HepG2 (cell line): Measurements from ENCODE around the gene GALR1. TPM values are rescaled to one million over a fixed set of nuclear protein-coding genes. Genes with fewer than 3 reads are reported as not detected.

ENCODE experiments used
- ATAC-seq: fragments of 200-7000 bp; cut with Tn5 transposase; 3 replicates; pipeline ENCODE4 v1.9.1; 2020; ENCODE audit warnings: mild to moderate bottlenecking, moderate library complexity
- BruUV-seq: library from RNA; stranded (reverse); fragments of 400-500 nt; replicated peaks from 2 replicates; lab custom pipeline; 2021; lab: Mats Ljungman, UMichigan
- CTCF ChIA-PET: fragments of 300-600 bp; formaldehyde crosslinking; extraction: SDS; loops from one replicate; lab custom pipeline; 2021; ENCODE audit warnings: low total read pairs, inconsistent platforms, low intra/inter-chr PET ratio; lab: Yijun Ruan, JAX
- POLR2A ChIA-PET: fragments of 350-600 bp; sonication (Branson Sonifier 250); formaldehyde crosslinking; loops from one replicate; lab custom pipeline; 2020; ENCODE audit warnings: antibody characterized with exemption, inconsistent platforms; lab: Yijun Ruan, JAX
- DNase-seq: peaks from one replicate; pipeline ENCODE4 v3.0.0-alpha.2; 2015; ENCODE audit warnings: low spot score
- FAIRE-seq: peaks from 3 replicates; lab custom pipeline; 2011; peaks lifted over from hg19 to GRCh38; lab: Jason Lieb, UNC
- H2AFZ ChIP-seq: one replicate; pipeline ENCODE4 v1.6.1; 2011; ENCODE audit warnings: low read length, inconsistent platforms
- H3K27ac ChIP-seq: fragments of 300-600 bp; 3 replicates; pipeline ENCODE4 v1.8.0; 2011; ENCODE audit warnings: mixed run types, mild to moderate bottlenecking, mixed read lengths, low read length, inconsistent platforms; ENCODE audit not compliant: insufficient read depth; ENCODE audit errors: extremely low read length
- H3K27me3 ChIP-seq, 2 experiments: fragments of 200-600 bp in 1 of 2; 2 replicates in 1 of 2; 3 replicates in 1 of 2; pipeline versions ENCODE4 v1.6.0 to v1.8.0; 2011; ENCODE audit warnings: low read length in 2 of 2, mild to moderate bottlenecking in 2 of 2, moderate library complexity in 2 of 2, inconsistent platforms in 1 of 2; ENCODE audit not compliant: insufficient read depth in 2 of 2, control insufficient read depth in 1 of 2
- H3K36me3 ChIP-seq, 2 experiments: fragments of 200-600 bp in 1 of 2; replicated peaks in 1 of 2; 2 replicates in 1 of 2; 3 replicates in 1 of 2; pipeline versions ENCODE4 v1.5.1 to v1.8.0; 2011; ENCODE audit warnings: low read length in 2 of 2, inconsistent platforms in 1 of 2; ENCODE audit not compliant: insufficient read depth in 2 of 2, control insufficient read depth in 1 of 2
- H3K4me1 ChIP-seq: 2 replicates; pipeline ENCODE4 v1.5.1; 2012; ENCODE audit warnings: low read length, inconsistent platforms; ENCODE audit not compliant: insufficient read depth
- H3K4me2 ChIP-seq: 2 replicates; pipeline ENCODE4 v1.6.0; 2011; ENCODE audit warnings: low read depth, low read length, inconsistent platforms
- H3K4me3 ChIP-seq, 3 experiments: fragments of 200-600 bp in 1 of 3; sonication (generic), shearing (Covaris generic) in 1 of 3; replicated peaks in 1 of 3; 2 replicates each; pipeline ENCODE4 v1.5.1; 2011 to 2016; ENCODE audit warnings: low read length in 3 of 3, inconsistent platforms in 2 of 3, low read depth in 2 of 3, mild to moderate bottlenecking in 2 of 3, control low read depth in 1 of 3, mixed read lengths in 1 of 3; ENCODE audit not compliant: insufficient read depth in 1 of 3
- H3K79me2 ChIP-seq: one replicate; pipeline ENCODE4 v1.6.1; 2011; ENCODE audit warnings: low read length, inconsistent platforms; ENCODE audit not compliant: insufficient read depth
- H3K9ac ChIP-seq: 2 replicates; pipeline ENCODE4 v1.6.0; 2011; ENCODE audit warnings: mild to moderate bottlenecking, low read depth, low read length, inconsistent platforms; ENCODE audit not compliant: insufficient read depth
- H3K9me3 ChIP-seq: 2 replicates; pipeline ENCODE4 v1.5.1; 2012; ENCODE audit warnings: mild to moderate bottlenecking, low read length
- H4K20me1 ChIP-seq: 2 replicates; pipeline ENCODE4 v1.6.0; 2011; ENCODE audit warnings: inconsistent platforms, mild to moderate bottlenecking, low read length, moderate library complexity; ENCODE audit not compliant: insufficient read depth
- IRX3 ChIP-seq: sonication (generic); formaldehyde crosslinking; IDR thresholded peaks from 2 replicates; pipeline ENCODE4 v1.8.1; 2023; ENCODE audit warnings: mild to moderate bottlenecking, low read depth, missing genetic modification reagents, borderline replicate concordance
- MAZ ChIP-seq, 2 experiments: sonication (generic) in 1 of 2; formaldehyde crosslinking in 1 of 2; IDR thresholded peaks; 2 replicates each; pipeline versions ENCODE4 v1.5.0 to v1.6.1; 2012 to 2020; ENCODE audit warnings: low read depth in 2 of 2, mild to moderate bottlenecking in 2 of 2, borderline replicate concordance in 1 of 2, improper control_type of control experiment in 1 of 2, low read length in 1 of 2, missing genetic modification reagents in 1 of 2, moderate library complexity in 1 of 2
- NR2F1 ChIP-seq, 2 experiments: fragments of 450-650 bp in 1 of 2; formaldehyde crosslinking in 1 of 2; IDR thresholded peaks; 2 replicates each; pipeline versions ENCODE4 v1.5.0 to v1.6.1; 2016 to 2020; ENCODE audit warnings: mild to moderate bottlenecking in 1 of 2, missing compliant biosample characterization in 1 of 2, missing genetic modification reagents in 1 of 2, moderate library complexity in 1 of 2
- SRSF1 ChIP-seq: fragments of 200-400 bp; formaldehyde crosslinking; optimal IDR thresholded peaks from 2 replicates; pipeline ENCODE3; 2017; ENCODE audit warnings: mild to moderate bottlenecking, low read depth, low read length, moderate library complexity
- ZBTB21 ChIP-seq: sonication (generic); formaldehyde crosslinking; IDR thresholded peaks from 2 replicates; pipeline ENCODE4 v1.4.0; 2020; ENCODE audit warnings: missing genetic modification reagents
- ZNF605 ChIP-seq: sonication (generic); formaldehyde crosslinking; IDR thresholded peaks from 2 replicates; pipeline ENCODE4 v1.8.0; 2022; ENCODE audit warnings: mild to moderate bottlenecking, missing genetic modification reagents
- ZNF772 ChIP-seq: sonication (generic); formaldehyde crosslinking; IDR thresholded peaks from 2 replicates; pipeline ENCODE4 v1.5.0; 2020; ENCODE audit warnings: mild to moderate bottlenecking, missing genetic modification reagents
- ZNF850 ChIP-seq: sonication (generic); formaldehyde crosslinking; conservative IDR thresholded peaks from 2 replicates; pipeline ENCODE4 v1.9.0; 2021; ENCODE audit warnings: mild to moderate bottlenecking, missing genetic modification reagents
- WGBS: methylation state at CpG from one replicate; pipeline ENCODE4 v1.1.6; 2017; ENCODE audit warnings: low lambda C conversion rate; 5-methylcytosine and 5-hydroxymethylcytosine counted together
- in situ Hi-C: cut with HindIII; loops from 2 replicates; pipeline ENCODE4 v1.10.0; 2017; ENCODE audit warnings: low pct_unique_long_range_greater_than_20kb; ENCODE audit not compliant: extremely low pct_ligation_motif_present
- intact Hi-C: fragments of 100-400 bp; cut with micrococcal nuclease; formaldehyde crosslinking; loops from one replicate; pipeline ENCODE4 v1.10.0; 2022; ENCODE audit not compliant: unreplicated experiment
- polyA plus RNA-seq, 8 experiments: library from polyadenylated mRNA; depleted of rRNA in 3 of 8; stranded (reverse) in 7 of 8; unstranded in 1 of 8; fragments of >200 nt; fragmentation: Illumina TruSeq in 4 of 8; extraction: Trizol in 4 of 8; gene quantifications; 2 replicates each; pipeline versions ENCODE4 v1.2.1 to v1.2.3, GENCODE V29; 2011 to 2016; ENCODE audit warnings: low read depth in 4 of 8, missing spikeins in 1 of 8, mixed read lengths in 1 of 8; ENCODE audit not compliant: insufficient read depth in 1 of 8
- total RNA-seq, 5 experiments: library from RNA; depleted of rRNA; stranded (reverse); fragments of >200 nt; fragmentation: Illumina TruSeq; extraction: Trizol; gene quantifications; 2 replicates each; pipeline ENCODE4 v1.2.3, GENCODE V29; 2016; ENCODE audit warnings: low read depth in 1 of 5
- TF ChIP-seq, protein P1 (sequence below): sonication (generic); formaldehyde crosslinking; IDR thresholded peaks from 2 replicates; pipeline ENCODE4 v1.4.0; 2020; ENCODE audit warnings: mild to moderate bottlenecking, missing genetic modification reagents, borderline replicate concordance

Gene GALR1
- total and polyA plus RNA-seq, 2 of the 13 experiments (the other 11 are each of a cell fraction or from before 2014, with no cell fraction given) = not detected

DNA sequence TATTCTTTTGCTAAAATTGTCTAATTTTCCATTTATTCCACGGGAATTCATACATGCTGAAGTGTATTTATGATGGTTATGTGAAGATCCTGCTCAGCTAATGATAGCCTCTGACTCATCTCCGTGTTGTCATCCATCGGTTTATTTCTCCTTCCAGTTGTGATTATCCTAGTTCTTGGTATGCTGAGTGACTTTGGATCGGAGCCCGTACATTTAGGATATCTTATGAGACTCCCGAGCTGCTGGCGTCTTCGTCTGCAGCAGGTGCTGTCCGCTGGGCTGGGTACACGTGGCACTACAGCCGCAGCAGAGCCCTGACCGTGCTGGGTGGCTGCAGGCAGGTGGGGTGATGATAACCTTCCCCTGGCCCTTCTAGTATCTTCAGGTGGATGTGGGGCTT is 40.1 kb upstream of the GALR1 start:
- in situ Hi-C loops (loop anchor here (10.0 kb wide), 1 partner anchor 215 kb away; no protein-coding TSS in a partner anchor), intact Hi-C loops (no loop called here)
- ATAC-seq = no peak
- no peaks in the 10 kb centered on the region for H3K9me3 ChIP-seq
- no TSS peak for BruUV-seq
- H3K27ac ChIP-seq = no peak overlapping the region
- H3K4me3 ChIP-seq = no peak overlapping the region
- no peaks in the 10 kb centered on the region for H3K79me2 ChIP-seq
- H3K36me3 ChIP-seq = no peaks in the 10 kb centered on the region
- H3K4me1 ChIP-seq = no peaks in the 10 kb centered on the region
- TF ChIP-seq ZNF605 (CRISPR knock-in tag) = no peak
- TF ChIP-seq ZNF850 (CRISPR knock-in tag) = no peak
- no peak for TF ChIP-seq MAZ (IDR thresholded peaks at IDR 0.05; ENCODE audit: borderline replicate concordance, low read depth, low read length)
- TF ChIP-seq MAZ (CRISPR knock-in tag; IDR thresholded peaks at IDR 0.05; ENCODE audit: low read depth) = no peak
- TF ChIP-seq IRX3 = no peak
- no peak for TF ChIP-seq ZNF772
- no peak for TF ChIP-seq NR2F1 (CRISPR knock-in tag; IDR thresholded peaks at IDR 0.05)
- TF ChIP-seq, protein P1, sequence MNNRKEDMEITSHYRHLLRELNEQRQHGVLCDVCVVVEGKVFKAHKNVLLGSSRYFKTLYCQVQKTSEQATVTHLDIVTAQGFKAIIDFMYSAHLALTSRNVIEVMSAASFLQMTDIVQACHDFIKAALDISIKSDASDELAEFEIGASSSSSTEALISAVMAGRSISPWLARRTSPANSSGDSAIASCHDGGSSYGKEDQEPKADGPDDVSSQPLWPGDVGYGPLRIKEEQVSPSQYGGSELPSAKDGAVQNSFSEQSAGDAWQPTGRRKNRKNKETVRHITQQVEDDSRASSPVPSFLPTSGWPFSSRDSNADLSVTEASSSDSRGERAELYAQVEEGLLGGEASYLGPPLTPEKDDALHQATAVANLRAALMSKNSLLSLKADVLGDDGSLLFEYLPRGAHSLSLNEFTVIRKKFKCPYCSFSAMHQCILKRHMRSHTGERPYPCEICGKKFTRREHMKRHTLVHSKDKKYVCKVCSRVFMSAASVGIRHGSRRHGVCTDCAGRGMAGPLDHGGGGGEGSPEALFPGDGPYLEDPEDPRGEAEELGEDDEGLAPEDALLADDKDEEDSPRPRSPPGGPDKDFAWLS (CRISPR knock-in tag) = no peak
- TF ChIP-seq ZBTB21 = no peak
- no peak for TF ChIP-seq SRSF1
- no peak overlapping the region for H3K4me2 ChIP-seq
- H3K27me3 ChIP-seq = peaks cover 0 to 9% of the 10 kb centered on the region in 2 experiments; a peak in 2 of 5 replicates
- no peak overlapping the region for H2AFZ ChIP-seq
- FAIRE-seq = no peak
- H4K20me1 ChIP-seq = no peaks in the 10 kb centered on the region
- no peak for DNase-seq
- ChIA-PET CTCF (no interaction called here), POLR2A (no interaction called here)
- H3K9ac ChIP-seq = no peak overlapping the region
- 45% methylated on average over 9 of the region's 12 CpGs for WGBS
